ELF-1 (cell line): ENCODE results near the gene MSL3.

Experiments
- DNase-seq: peaks from one replicate; pipeline ENCODE4 v3.0.0-alpha.2; 2016; ENCODE audit warnings: low read depth, low spot score

The MSL3 gene

GRCh38 chrX:11757719-11758399 lies at the start of gene MSL3:
TSS of gene MSL3 (plus strand) at chrX:11758237. CDS start at chrX:11758264, 27 bp downstream.
- peak; percentile 83 for DNase-seq

- DNase-seq: no peak
Observed at GRCh38 chrX:11722304-11722703, 35.7 kb upstream of the MSL3 start.

GRCh38 chrX:11724122-11725017 lies 33.7 kb upstream of the MSL3 start:
- DNase-seq: no peak

- DNase-seq: no peak
Observed at GRCh38 chrX:11725631-11726442, 32.2 kb upstream of the MSL3 start.

- DNase-seq: no peak
Observed at GRCh38 chrX:11728556-11728955, 29.5 kb upstream of the MSL3 start.

GRCh38 chrX:11733614-11734013 lies 24.4 kb upstream of the MSL3 start:
- DNase-seq: no peak

- no peak for DNase-seq
Observed at GRCh38 chrX:11739776-11740175, 18.3 kb upstream of the MSL3 start.

- no peak for DNase-seq
Observed at GRCh38 chrX:11740794-11741193, 17.2 kb upstream of the MSL3 start.

GRCh38 chrX:11741574-11741973 lies 16.5 kb upstream of the MSL3 start:
- no peak for DNase-seq

- no peak for DNase-seq
Observed at GRCh38 chrX:11745881-11746280, 12.2 kb upstream of the MSL3 start.

- no peak for DNase-seq
Observed at GRCh38 chrX:11750046-11750445, 8.0 kb upstream of the MSL3 start.

GRCh38 chrX:11750694-11751093 lies 7.3 kb upstream of the MSL3 start:
- DNase-seq: no peak

GRCh38 chrX:11751261-11751660 lies 6.8 kb upstream of the MSL3 start:
- no peak for DNase-seq

- no peak for DNase-seq
Observed at GRCh38 chrX:11753668-11754067, 4.4 kb upstream of the MSL3 start.

- no peak for DNase-seq
Observed at GRCh38 chrX:11754958-11755645, 2.9 kb upstream of the MSL3 start.

- no peak for DNase-seq
Observed at GRCh38 chrX:11755724-11756123, 2.3 kb upstream of the MSL3 start.

- peak; percentile 36 for DNase-seq
Observed at GRCh38 chrX:11756354-11757318, 1.4 kb upstream of the MSL3 start.

- no peak for DNase-seq
Observed at GRCh38 chrX:11757397-11757718, 679 bp upstream of the MSL3 start.

- DNase-seq: peak; percentile 93
Observed at GRCh38 chrX:11758400-11759171, 549 bp downstream of the MSL3 start.

GRCh38 chrX:11759172-11759460 lies 1.1 kb downstream of the MSL3 start:
- no peak for DNase-seq
